Measurements from ENCODE around the gene PCDH15.

- TF ChIP-seq CTCF (IDR thresholded peaks at IDR 0.05; ENCODE audit: poor library complexity) (no peak), EZH2 (IDR thresholded peaks at IDR 0.05; ENCODE audit: borderline replicate concordance) (no peak)
Observed at GRCh38 chr10:54620352-54620751, 180.7 kb downstream of the PCDH15 start.
